MG63 (cell line): ENCODE results near the gene AHDC1. TPM values are rescaled to one million over a fixed set of nuclear protein-coding genes. Genes with fewer than 3 reads are reported as not detected.
"Not testable (repeated sequence)": the region's sequence is repeated elsewhere in the genome, so short reads cannot be mapped to it uniquely, and the experiment has no call there.

Source experiments
- DNase-seq: peaks from one replicate; pipeline ENCODE4 v3.0.0-alpha.2; 2020
- H3K27me3 ChIP-seq: fragments of 250-450 bp; sonication (Bioruptor Pico); 2 replicates; pipeline ENCODE4 v1.5.1; 2020; ENCODE audit warnings: mild to moderate bottlenecking, moderate library complexity
- H3K36me3 ChIP-seq: fragments of 250-450 bp; sonication (Bioruptor Pico); 2 replicates; pipeline ENCODE4 v1.5.1; 2020; ENCODE audit warnings: mild to moderate bottlenecking, moderate library complexity
- H3K4me3 ChIP-seq: fragments of 250-450 bp; sonication (Bioruptor Pico); 2 replicates; pipeline ENCODE4 v1.5.1; 2020; ENCODE audit warnings: mild to moderate bottlenecking, moderate library complexity
- H3K9me3 ChIP-seq: fragments of 250-450 bp; sonication (Bioruptor Pico); 2 replicates; pipeline ENCODE4 v1.5.1; 2020; ENCODE audit warnings: mild to moderate bottlenecking, moderate library complexity
- total RNA-seq: library from RNA; depleted of rRNA; stranded (reverse); fragments of >200 nt; shearing (Covaris generic); gene quantifications from 2 replicates; pipeline ENCODE4 v1.2.3, GENCODE V29; 2014; ENCODE audit warnings: low replicate concordance

AHDC1 gene
- total RNA-seq, 1 experiment from 2014 or later, result 10.4 TPM

GRCh38 chr1:27556781-27557595 is 47.0 kb downstream of the AHDC1 start:
- H3K9me3 ChIP-seq, result no peaks in the 10 kb centered on the region
- H3K4me3 ChIP-seq, result peak overlapping the region; percentile 24; the same call in 1 of the 2 replicates
- H3K27me3 ChIP-seq, result no peaks in the 10 kb centered on the region
- DNase-seq, result peak; percentile 99
- peaks cover 38% of the 10 kb centered on the region for H3K36me3 ChIP-seq

- Histone ChIP-seq H3K9me3 (no peaks in the 10 kb centered on the region), H3K4me3 (no peak overlapping the region), H3K36me3 (peaks cover 41% of the 10 kb centered on the region), H3K27me3 (no peaks in the 10 kb centered on the region)
- DNase-seq, result no peak
Measured at GRCh38 chr1:27556435-27556780, 47.5 kb downstream of the AHDC1 start.

DNA sequence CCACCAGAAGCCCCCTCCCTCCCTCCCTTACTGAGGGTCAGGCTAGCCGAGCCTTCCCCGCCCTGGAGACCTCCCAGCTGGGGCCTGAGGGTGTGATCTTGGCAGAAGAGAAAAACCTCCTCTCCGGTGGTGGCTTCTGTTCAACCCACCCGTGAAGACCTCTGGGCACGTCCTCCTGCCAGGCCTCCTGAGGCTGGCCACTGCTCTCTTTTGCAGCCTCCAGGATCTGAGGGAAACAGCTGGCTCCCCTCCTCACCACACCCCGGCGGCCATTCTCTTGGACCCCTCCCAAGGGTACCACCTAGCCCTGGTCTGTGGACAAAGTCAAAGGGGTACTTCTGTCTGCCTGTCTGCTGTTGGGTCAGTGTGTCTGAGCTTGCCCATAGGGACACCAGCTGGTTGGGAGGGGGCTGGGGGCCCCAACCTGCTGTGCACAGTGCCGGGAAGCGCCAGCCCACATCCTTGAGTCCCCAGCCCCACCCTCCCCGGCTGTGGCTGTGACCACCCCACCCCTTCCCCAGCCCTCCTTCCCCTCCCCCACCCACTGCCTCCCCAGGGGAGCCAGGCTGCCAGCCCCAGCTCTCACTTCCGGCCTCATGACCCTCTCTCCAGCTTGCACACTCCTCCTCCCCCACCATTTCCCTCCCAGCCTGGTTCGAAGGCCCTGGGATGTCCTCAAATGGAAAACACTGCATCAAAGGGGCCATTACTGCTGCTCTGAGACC is 48.1 kb downstream of the AHDC1 start:
- Histone ChIP-seq H3K36me3 (peaks cover 46% of the 10 kb centered on the region), H3K4me3 (no peak overlapping the region), H3K27me3 (no peaks in the 10 kb centered on the region), H3K9me3 (no peaks in the 10 kb centered on the region)
- DNase-seq, result no peak

GRCh38 chr1:27554759-27555699 is 48.9 kb downstream of the AHDC1 start:
- Histone ChIP-seq H3K27me3 (no peaks in the 10 kb centered on the region), H3K9me3 (no peaks in the 10 kb centered on the region), H3K36me3 (peaks cover 52% of the 10 kb centered on the region), H3K4me3 (no peak overlapping the region)
- no peak for DNase-seq

DNA sequence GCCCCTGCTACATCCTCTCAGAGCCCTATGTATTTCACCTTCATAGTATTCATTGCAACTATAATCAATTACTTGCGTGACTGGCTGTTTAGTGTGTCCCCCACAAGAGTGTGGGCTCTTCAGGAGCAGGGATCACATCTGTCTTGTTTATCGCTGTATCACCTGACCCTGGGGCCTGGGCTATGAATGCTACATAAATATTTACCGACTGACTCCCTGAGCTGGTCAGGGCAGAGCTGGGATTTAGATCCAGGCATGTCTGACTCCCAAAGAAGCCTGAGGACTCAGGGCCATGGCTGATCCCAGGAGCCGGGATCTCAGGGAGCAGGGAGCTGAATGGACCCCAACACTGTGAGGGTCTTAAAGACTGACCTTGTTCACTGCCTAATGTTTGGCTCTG is 49.7 kb downstream of the AHDC1 start:
- Histone ChIP-seq H3K9me3 (no peaks in the 10 kb centered on the region), H3K36me3 (peaks cover 52% of the 10 kb centered on the region), H3K4me3 (no peak overlapping the region), H3K27me3 (no peaks in the 10 kb centered on the region)
- DNase-seq, result no peak

- H3K9me3 ChIP-seq, H3K27me3 ChIP-seq, H3K4me3 ChIP-seq, DNase-seq: not testable (repeated sequence)
- peaks cover 52% of the 10 kb centered on the region for H3K36me3 ChIP-seq
Measured at GRCh38 chr1:27553823-27554222, 50.1 kb downstream of the AHDC1 start.

- H3K4me3 ChIP-seq, result no peak overlapping the region
- H3K27me3 ChIP-seq, result no peaks in the 10 kb centered on the region
- H3K9me3 ChIP-seq, result no peaks in the 10 kb centered on the region
- H3K36me3 ChIP-seq, result peaks cover 44% of the 10 kb centered on the region
- no peak for DNase-seq
Measured at GRCh38 chr1:27552911-27553420, 51.0 kb downstream of the AHDC1 start.

DNA sequence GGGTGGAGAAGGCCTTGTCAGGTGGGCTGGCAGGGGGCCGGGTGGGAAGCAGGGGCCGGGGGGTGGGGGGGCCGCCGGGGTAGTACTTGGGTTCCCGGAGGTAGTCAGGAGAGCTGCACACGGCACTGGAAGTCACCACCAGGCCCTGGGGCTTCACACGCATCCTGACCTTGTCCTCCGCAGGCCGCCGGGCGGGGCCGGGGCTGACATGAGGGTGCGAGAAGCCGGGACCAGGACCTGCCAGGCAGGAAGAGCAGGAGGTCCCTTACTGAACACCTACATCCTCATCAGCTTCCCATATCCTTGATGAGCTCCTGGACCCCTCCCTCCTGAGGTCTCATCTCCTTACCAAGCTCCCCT is 52.0 kb downstream of the AHDC1 start:
- H3K27me3 ChIP-seq, result no peaks in the 10 kb centered on the region
- H3K4me3 ChIP-seq, result no peak overlapping the region
- H3K36me3 ChIP-seq, result peaks cover 39% of the 10 kb centered on the region
- H3K9me3 ChIP-seq, result no peaks in the 10 kb centered on the region
- DNase-seq, result no peak

DNA sequence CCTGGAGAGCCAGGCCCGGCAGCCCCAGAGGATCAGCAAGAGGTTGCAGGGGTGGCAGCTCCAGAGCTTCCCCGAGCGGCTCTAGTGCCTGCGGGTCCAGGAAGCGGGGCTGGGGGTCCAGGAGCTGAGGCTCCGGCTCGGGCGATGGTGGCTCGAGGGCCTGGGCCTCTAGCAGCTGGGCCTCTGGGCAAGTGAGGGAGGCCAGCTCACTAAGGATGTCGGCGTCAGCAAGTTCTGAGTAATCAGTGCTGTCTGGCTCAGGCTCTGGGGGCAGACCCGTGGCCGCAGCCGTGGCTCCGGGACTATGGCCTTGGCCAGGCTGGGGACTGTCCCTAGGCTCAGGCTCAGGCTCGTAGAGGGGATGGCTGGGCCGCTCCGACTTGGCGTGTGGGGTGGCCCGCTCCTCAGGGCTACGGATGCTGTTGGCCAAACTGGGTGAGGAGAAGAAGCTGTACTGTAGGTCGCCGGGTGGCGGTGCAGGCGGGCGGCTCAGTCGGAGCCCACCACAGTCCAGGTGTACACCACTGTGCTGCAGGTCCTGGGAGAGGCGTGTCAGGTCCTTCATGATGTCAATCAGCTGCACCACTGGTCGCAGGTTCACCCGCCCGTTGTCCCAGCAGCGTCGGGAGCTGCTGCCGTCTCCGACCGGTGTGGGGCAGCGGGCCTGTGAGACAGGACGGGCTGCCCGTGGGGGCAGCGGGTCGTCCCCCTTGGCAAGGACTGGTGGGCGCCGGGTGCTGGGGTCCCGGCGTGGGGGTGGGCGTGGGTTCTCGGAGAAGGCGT is 52.6 kb downstream of the AHDC1 start:
- Histone ChIP-seq H3K9me3 (no peaks in the 10 kb centered on the region), H3K27me3 (no peaks in the 10 kb centered on the region), H3K4me3 (no peak overlapping the region), H3K36me3 (peaks cover 40% of the 10 kb centered on the region)
- no peak for DNase-seq

DNA sequence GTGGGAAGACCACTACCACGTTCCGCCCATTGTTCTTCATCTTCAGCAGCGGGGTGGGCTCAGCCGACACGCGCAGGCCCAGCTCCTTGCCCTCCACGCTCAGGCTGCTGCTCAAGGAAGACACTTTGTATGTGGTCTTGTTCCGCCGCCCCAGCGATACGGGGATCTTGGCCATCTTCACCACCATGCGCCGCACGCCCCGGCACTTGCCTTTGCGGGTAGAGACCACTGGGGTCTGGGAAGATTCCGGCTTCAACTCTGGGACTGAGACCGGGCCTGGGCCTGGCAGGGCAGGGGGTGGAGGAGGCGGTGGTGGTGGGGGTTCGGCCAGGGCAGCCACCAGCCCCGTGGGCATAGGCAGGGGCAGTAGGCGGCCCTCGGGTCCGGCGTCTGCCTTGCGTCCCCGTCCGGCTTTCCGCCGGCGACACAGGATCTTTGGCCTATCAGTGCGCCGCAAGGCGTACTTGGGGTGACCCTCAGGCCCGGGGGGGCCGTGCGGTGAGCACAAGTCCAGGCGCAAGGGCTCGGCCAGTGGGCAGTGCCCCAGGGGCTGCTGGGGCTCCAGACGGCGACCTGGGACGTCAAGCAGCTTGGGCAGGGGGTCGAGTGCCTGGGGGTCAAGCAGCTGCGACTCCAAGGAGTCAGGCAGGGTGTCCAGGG is 53.3 kb downstream of the AHDC1 start:
- no peak for DNase-seq
- no peak overlapping the region for H3K4me3 ChIP-seq
- peaks cover 44% of the 10 kb centered on the region for H3K36me3 ChIP-seq
- no peaks in the 10 kb centered on the region for H3K9me3 ChIP-seq
- H3K27me3 ChIP-seq, result no peaks in the 10 kb centered on the region

DNA sequence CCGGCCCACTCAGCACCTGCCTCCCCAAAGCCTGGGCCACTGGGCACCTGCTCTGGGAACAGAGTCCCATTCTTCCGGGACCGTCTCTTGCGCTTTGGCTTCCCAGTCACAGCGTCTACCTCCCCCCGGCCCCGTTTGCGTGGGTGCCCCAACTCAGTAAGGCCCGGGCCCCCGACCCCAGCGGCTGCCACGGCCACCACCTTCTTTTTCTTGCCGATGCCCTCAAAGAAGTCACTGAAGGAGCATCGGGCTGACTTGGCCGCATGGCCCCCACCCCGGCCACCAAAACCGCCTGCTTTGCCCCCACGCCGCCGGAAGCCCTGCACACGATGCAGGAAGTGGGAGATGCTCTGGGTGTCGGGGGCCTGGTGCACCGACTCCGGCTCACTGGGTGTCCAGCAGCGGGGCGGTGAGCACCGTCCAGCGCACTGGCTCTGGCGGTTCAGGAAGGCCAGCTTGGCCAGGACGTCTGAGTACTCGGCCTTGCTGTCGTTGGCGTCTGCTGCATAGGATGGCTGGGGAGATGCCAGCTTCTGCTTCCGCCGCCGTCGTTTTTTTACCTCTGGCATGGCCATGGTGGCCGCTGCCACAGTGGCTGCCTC is 54.0 kb downstream of the AHDC1 start:
- no peaks in the 10 kb centered on the region for H3K9me3 ChIP-seq
- peaks cover 49% of the 10 kb centered on the region for H3K36me3 ChIP-seq
- no peaks in the 10 kb centered on the region for H3K27me3 ChIP-seq
- no peak for DNase-seq
- H3K4me3 ChIP-seq, result no peak overlapping the region

- no peaks in the 10 kb centered on the region for H3K9me3 ChIP-seq
- peaks cover 46% of the 10 kb centered on the region for H3K36me3 ChIP-seq
- H3K27me3 ChIP-seq, result no peaks in the 10 kb centered on the region
- DNase-seq, result no peak
- no peak overlapping the region for H3K4me3 ChIP-seq
Measured at GRCh38 chr1:27548858-27549719, 54.9 kb downstream of the AHDC1 start.

DNA sequence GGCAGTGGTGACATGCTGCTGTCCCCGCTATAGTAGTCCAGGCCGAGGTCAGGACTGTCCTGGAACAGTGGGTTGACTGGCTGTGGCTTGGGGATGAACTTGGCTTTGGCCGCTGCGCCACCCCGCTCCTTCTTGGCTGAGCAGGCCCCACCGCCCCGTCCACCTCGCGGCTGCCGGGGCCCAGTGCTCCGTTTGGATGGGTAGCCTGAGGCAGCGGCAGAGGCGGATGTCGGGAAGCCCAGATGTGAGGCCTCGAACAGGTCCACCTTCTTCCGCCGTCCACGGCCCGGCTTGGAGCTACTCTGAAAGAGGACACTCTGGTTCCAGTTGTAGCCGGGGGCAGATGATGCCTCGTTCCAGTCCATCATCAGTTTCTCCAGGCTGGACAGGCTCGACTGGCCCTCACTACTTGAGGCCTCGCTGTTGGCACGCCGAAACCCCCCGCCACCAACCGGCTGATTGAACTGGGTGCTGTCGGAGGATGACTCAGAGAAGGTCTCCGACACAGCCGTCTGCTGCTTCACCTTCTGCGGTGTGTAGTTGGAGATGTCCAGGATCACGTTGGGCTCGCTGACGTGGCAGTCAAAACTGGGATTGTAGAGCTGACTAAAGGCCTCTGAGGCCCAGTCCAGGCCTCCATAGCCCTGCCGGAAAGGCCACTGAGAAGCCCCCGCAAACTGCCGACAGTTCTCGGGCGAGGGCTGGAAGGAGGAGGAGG is 55.6 kb downstream of the AHDC1 start:
- peaks cover 41% of the 10 kb centered on the region for H3K36me3 ChIP-seq

More for the DNA sequence above, 55.6 kb downstream of the AHDC1 start:
- H3K4me3 ChIP-seq, result no peak overlapping the region
- no peak for DNase-seq
- H3K27me3 ChIP-seq, result no peaks in the 10 kb centered on the region
- H3K9me3 ChIP-seq, result no peaks in the 10 kb centered on the region
